EL (cell line): ENCODE data around the gene RNFT2.
"Not testable (repeated sequence)": the region's sequence is repeated elsewhere in the genome, so short reads cannot be mapped to it uniquely, and the experiment has no call there.

ENCODE experiments used
- DNase-seq: peaks from one replicate; pipeline ENCODE4 v3.0.0-alpha.2; 2016

The RNFT2 gene

GRCh38 chr12:116710370-116711150 lies 27.6 kb upstream of the RNFT2 start:
- no peak for DNase-seq

GRCh38 chr12:116712458-116713303 lies 25.4 kb upstream of the RNFT2 start:
- DNase-seq = no peak

GRCh38 chr12:116713527-116713926 lies 24.6 kb upstream of the RNFT2 start:
- no peak for DNase-seq

GRCh38 chr12:116714175-116714574 lies 23.9 kb upstream of the RNFT2 start:
- no peak for DNase-seq

GRCh38 chr12:116717466-116718437 lies 20.4 kb upstream of the RNFT2 start:
- no peak for DNase-seq

DNA sequence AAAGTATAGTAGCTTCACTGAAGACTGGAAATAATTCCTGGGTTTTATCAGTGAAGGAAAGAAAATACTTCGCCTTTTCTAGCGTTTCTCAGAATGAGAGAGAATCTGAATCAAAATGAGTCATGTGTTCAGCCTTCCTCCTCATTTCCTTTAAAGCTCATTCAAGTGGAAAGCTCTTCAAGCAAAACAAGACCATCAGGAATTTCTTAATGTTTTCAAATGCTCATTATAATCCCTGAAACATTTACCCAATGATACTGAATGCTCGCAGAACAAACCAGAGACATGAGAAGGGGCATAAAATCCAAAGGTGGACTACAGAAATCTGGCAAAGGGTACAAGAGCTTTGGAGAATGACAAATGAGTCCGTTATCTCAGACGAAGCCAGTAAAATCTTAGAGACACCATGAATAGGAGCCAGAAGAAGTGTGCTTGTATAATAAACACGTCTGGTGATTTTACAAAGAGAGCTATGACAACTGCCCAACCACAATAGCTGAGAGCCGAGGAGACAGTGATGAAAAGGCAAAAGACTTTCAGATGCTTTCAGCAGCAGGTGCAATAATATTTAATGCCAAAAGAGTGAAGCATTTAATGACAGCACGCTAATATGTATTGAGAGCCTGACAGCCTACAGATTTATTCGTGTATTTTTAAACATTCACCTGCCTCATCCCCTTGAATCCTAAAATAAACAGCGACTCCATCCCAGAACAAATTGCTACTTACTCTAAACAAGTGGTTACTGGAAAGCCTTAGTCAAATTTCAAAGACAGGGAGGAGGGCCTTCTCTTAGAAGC lies 19.3 kb upstream of the RNFT2 start:
- no peak for DNase-seq

GRCh38 chr12:116719731-116720528 lies 18.2 kb upstream of the RNFT2 start:
- DNase-seq = no peak

DNA sequence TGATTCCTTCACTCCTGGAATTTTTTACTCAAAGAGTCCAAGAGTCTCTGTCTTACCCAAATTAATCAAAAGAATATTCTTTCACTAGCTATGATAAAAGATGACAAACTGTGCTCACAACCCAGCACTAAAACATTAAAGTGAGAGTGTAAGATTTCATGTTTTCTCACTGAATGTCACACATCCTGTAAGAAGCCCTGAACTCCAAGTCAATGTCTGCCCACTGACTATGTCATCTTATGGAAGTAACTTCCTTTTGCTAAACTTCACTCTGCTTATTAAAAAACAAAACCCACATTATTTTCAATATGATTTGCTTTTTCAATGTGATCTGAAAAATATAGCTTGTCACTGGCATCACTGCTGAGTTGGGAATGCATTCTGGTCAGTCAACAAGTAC lies 15.9 kb upstream of the RNFT2 start:
- no peak for DNase-seq

DNA sequence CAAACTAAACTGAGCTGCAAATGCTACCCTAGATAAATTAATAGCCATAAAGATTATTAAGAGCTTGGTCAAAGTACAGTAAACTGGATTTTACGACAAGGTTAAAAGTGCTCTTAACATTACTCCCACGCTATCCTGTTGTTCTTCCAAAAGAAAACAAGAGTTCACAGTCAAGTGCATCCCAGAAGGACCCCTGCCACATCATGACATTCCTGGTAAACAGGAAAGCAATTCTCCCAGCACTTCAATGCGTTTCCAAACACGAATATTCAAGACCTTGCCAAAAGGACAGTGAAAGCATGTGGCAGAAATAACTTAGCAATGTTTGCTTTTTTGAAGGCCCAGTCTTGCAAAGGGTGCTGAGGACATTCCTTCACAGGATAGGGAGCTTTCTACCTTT lies 11.4 kb upstream of the RNFT2 start:
- no peak for DNase-seq

DNA sequence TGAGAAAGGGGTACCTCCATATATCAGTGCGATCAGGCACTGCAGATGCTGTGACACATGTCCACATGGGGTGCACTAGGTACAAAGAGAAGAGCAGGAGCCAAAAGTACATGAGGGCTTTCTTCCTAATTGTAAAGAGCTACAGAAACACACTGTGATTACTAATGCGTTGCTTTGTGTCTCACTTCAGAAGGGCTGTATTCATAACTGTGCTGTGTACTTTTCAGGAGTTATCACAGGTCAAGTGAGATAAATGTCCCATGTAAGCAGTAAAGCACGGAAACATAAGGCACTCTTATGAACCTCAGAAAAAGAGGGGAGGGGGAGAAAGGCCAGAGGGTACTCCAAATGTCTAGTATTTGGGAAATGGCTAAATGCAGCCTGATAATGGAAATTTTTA lies 10.9 kb upstream of the RNFT2 start:
- DNase-seq = no peak

DNA sequence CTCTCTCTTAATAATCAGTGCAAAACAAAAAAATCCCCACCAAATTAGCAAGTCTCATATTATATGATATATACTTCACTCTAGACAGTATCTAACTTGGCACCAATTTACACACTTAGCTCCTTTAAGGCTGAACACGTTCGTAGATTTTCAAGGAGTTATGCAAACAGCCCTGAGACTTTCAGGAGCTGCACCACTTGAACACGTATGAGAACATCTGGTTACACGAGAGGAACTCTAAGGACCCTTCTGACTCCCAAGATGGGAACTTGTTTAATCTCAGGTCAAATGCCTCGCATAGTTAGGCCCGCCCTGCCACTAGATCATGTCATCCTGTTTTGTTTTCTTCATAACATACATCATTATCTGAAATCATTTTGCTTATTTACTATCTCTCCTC lies 10.2 kb upstream of the RNFT2 start:
- no peak for DNase-seq

DNA sequence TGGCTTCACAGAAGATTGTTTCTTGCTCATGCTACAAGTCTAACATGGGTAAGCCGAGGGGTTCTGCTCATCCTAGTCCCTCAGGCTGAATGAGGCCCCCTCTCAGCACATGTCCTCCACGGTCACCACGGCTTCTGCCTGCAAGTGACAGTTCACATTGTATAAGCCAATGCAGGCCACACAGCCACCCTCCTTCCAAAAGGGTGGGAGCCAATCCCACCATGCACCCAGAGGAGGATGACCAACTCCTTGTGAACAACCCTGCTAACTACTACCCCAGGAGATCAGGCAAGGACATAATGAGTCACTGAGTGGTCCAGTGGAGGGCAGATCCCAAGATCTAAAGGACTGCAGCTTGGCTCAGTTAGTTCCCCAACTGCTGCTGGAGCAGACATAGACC lies 6.3 kb upstream of the RNFT2 start:
- no peak for DNase-seq

GRCh38 chr12:116734156-116734768 lies 3.9 kb upstream of the RNFT2 start:
- no peak for DNase-seq

DNA sequence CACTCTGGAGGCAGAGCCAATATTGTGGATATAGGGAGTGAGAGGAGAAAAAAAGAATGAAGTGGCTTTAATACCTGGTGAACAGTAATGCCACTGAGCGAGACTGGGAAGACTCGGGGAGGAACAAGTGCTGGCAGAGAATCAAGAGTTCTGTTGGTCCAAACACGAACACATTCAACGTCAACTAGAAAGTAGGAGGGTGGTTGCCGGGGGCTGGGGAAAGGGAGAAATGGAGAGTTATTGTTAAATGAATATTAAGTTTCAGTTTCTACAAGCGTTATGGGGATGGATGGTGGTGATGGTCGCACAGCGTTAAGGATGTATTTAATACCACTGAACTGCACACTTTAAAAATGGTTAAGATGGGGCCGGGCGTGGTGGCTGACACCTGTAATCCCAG lies 3.0 kb upstream of the RNFT2 start:
- DNase-seq = no peak

GRCh38 chr12:116735951-116736599 lies 2.0 kb upstream of the RNFT2 start:
- no peak for DNase-seq

DNA sequence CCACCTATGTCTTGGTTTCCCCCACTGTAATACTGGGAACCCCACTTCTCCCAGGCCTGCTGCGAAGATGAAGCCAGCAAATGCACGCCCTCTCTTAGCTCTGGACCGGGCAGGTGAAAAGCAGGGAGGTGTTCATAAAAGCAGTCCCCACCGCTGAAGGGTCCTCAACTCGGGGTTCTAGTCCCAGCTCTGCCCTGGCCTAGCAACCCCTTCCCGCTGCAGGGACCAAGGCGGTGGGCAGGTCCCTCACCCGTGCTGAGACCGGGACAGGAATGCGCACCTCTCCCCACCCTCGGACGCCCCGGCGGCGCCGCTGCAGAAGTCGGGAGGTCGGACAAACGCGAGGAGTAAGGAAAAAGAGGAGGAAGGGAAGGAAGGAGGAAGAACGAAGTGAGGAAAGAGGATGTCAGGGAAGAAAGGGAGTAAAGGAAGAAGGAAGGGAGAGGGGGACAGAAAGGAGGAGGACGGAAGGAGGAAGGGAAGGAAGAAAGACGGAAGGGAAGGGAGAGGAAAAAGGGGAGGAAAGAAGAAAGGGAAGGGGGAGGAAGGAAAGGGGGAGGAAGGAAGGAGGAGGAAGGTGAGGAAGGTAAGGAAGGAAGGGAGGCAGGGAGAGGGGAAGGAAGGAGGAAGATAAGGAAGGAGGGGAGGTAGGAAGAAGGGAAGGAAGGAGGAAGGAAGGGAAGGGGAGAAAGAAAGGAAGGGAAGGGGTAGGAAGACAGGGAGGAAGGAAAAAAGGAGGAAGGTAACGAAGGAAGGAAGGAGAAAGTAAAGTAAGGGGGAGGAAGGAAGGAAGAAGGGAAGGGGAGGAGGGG lies 947 bp upstream of the RNFT2 start:
- DNase-seq = peak; percentile 19

DNA sequence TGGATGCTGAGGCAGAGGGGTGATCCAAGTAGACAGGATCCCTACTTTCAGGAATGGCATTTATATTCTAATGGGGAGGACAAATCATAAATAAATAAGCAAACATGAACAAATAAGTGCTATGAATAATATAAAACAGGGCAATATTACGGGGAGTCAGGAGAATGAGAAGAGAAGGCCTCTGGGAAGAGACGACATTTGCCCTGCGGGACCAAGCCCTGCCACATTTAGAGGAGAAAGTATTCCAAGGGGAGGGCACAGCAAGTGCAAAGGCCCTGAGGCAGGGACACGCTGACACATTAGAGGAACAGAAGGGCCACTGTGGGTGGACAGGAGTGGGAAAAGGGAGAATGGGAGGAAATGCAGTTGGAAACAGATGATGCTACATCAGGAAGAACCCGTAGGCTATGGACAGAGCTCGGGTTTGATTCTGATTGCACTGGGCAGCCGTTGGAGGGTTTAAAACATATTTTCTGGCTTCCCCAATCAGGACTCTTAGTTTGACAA lies 1.3 kb downstream of the RNFT2 start:
- no peak for DNase-seq

DNA sequence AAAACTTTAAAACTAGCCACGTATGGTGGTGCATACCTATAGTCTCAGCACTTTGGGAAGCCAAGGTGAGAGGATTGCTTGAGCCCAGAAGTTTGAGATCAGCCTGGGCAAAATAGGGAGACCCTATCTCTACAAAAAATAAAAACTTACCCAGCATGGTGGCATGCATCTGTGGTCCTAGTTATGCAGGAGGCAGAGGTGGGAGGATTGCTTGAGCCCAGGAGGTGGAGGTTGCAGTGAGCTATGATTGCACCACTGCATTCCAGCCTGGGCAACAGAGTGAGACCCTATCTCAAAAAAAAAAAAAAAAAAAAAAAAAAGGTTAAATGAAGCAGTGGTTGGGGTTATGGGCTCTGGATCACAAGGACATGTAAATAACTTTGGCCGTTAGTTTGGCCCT lies 4.7 kb downstream of the RNFT2 start:
- not testable (repeated sequence) for DNase-seq

GRCh38 chr12:116744766-116745165 lies 6.7 kb downstream of the RNFT2 start:
- DNase-seq = no peak
